Prostate gland (tissue), 2 donors: Measurements from ENCODE around the gene AANAT. TPM values are rescaled to one million over a fixed set of nuclear protein-coding genes. Genes with fewer than 3 reads are reported as not detected.

Experiments used
- DNase-seq: peaks from one replicate; pipeline ENCODE4 v3.0.0-alpha.2; 2019; ENCODE audit warnings: low spot score
- H3K27ac ChIP-seq, 2 donors: fragments of 200-600 bp; sonication (generic); 2 replicates each; pipeline ENCODE4 v1.5.1; 2017 to 2019
- H3K27me3 ChIP-seq: fragments of 200-600 bp; sonication (generic); replicated peaks from 2 replicates; pipeline ENCODE4 v1.5.1; 2019; ENCODE audit not compliant: insufficient read depth
- H3K36me3 ChIP-seq, 2 donors: fragments of 200-600 bp; sonication (generic); 1 replicate in 1 of 2; 2 replicates in 1 of 2; pipeline versions ENCODE4 v1.5.1 to v1.8.1; 2017 to 2019
- H3K4me1 ChIP-seq: fragments of 200-600 bp; sonication (generic); replicated peaks from 2 replicates; pipeline ENCODE4 v1.5.1; 2019
- H3K4me3 ChIP-seq, 2 donors: fragments of 200-600 bp; sonication (generic); 2 replicates each; pipeline ENCODE4 v1.5.1; 2017 to 2019
- H3K9me3 ChIP-seq: fragments of 200-600 bp; sonication (generic); 2 replicates; pipeline ENCODE4 v1.5.1; 2017
- CTCF ChIP-seq, 4 experiments: fragments of 200-600 bp in 2 of 4; fragments of 450-650 bp in 2 of 4; sonication (generic) in 2 of 4; IDR thresholded peaks; 1 replicate in 3 of 4; 2 replicates in 1 of 4; pipeline ENCODE4 v1.5.1; 2016 to 2019; ENCODE audit warnings: antibody characterized with exemption in 4 of 4, mild to moderate bottlenecking in 2 of 4, moderate library complexity in 2 of 4
- POLR2A ChIP-seq: fragments of 450-650 bp; IDR thresholded peaks from one replicate; pipeline ENCODE4 v1.6.1; 2016; ENCODE audit warnings: antibody characterized with exemption, mild to moderate bottlenecking
- POLR2AphosphoS5 ChIP-seq: sonication (generic); formaldehyde crosslinking; IDR thresholded peaks from one replicate; pipeline ENCODE4 v1.6.1; 2017; ENCODE audit warnings: antibody characterized with exemption
- WGBS: methylation state at CpG from one replicate; pipeline ENCODE4 v1.1.5; 2018; 5-methylcytosine and 5-hydroxymethylcytosine counted together
- intact Hi-C: fragments of 100-400 bp; cut with DNase I; formaldehyde crosslinking; loops from one replicate; pipeline ENCODE4 v1.14.2; 2022
- total RNA-seq, 2 donors: library from RNA; depleted of rRNA; stranded (reverse); fragments of >200 nt; gene quantifications; one replicate each; pipeline ENCODE4 v1.1.0, GENCODE V29; 2016

The AANAT gene
- total RNA-seq, 2 donors from 2014 or later = not detected

GRCh38 chr17:76492123-76492988 lies 25.0 kb downstream of the AANAT start:
- no peaks in the 10 kb centered on the region for H3K27me3 ChIP-seq
- DNase-seq = no peak
- intact Hi-C loops = no loop called here
- H3K4me3 ChIP-seq = no peak overlapping the region
- H3K9me3 ChIP-seq = no peaks in the 10 kb centered on the region
- peak overlapping the region; percentile 22 to 37 for H3K27ac ChIP-seq
- TF ChIP-seq POLR2AphosphoS5 (no peak), CTCF (IDR thresholded peaks at IDR 0.05) (no peak), POLR2A (no peak)
- peaks cover 6% of the 10 kb centered on the region for H3K4me1 ChIP-seq
- H3K36me3 ChIP-seq = no peaks in the 10 kb centered on the region
- WGBS = 63% methylated on average over 11 of the region's 11 CpGs

- Histone ChIP-seq H3K27me3 (no peaks in the 10 kb centered on the region), H3K4me3 (no peak overlapping the region), H3K4me1 (peaks cover 9% of the 10 kb centered on the region), H3K27ac (peak overlapping the region; percentile 22 to 37), H3K9me3 (no peaks in the 10 kb centered on the region), H3K36me3 (no peaks in the 10 kb centered on the region)
- 53% methylated on average over 15 of the region's 15 CpGs for WGBS
- DNase-seq = no peak
- TF ChIP-seq POLR2AphosphoS5 (no peak), POLR2A (no peak), CTCF (IDR thresholded peaks at IDR 0.05) (no peak)
- intact Hi-C loops = no loop called here
These were observed 25.6 kb downstream of the AANAT start for GRCh38 chr17:76492989-76493501.

GRCh38 chr17:76493505-76494167 lies 26.2 kb downstream of the AANAT start:
- no peak overlapping the region for H3K4me3 ChIP-seq
- TF ChIP-seq POLR2A (no peak), POLR2AphosphoS5 (no peak), CTCF (IDR thresholded peaks at IDR 0.05) (no peak)
- no peaks in the 10 kb centered on the region for H3K9me3 ChIP-seq
- WGBS = 86% methylated on average over 21 of the region's 21 CpGs
- H3K27ac ChIP-seq = peak overlapping the region in 1 of 2 donors; percentile 30
- H3K4me1 ChIP-seq = peaks cover 13% of the 10 kb centered on the region
- intact Hi-C loops = no loop called here
- no peaks in the 10 kb centered on the region for H3K36me3 ChIP-seq
- no peaks in the 10 kb centered on the region for H3K27me3 ChIP-seq
- no peak for DNase-seq

GRCh38 chr17:76495663-76496400 lies 28.4 kb downstream of the AANAT start:
- no peak for DNase-seq
- intact Hi-C loops = no loop called here
- peaks cover 13% of the 10 kb centered on the region for H3K4me1 ChIP-seq

More at GRCh38 chr17:76495663-76496400, 28.4 kb downstream of the AANAT start:
- Histone ChIP-seq H3K27me3 (no peaks in the 10 kb centered on the region), H3K27ac (no peak overlapping the region), H3K9me3 (no peaks in the 10 kb centered on the region), H3K4me3 (no peak overlapping the region), H3K36me3 (no peaks in the 10 kb centered on the region)
- WGBS = 53% methylated on average over 16 of the region's 16 CpGs
- no peak for TF ChIP-seq POLR2AphosphoS5
- TF ChIP-seq CTCF (IDR thresholded peaks at IDR 0.05) = no peak
- no peak for TF ChIP-seq POLR2A
